HepG2 (cell line): ENCODE data around the gene RNF11. TPM values are rescaled to one million over a fixed set of nuclear protein-coding genes. Genes with fewer than 3 reads are reported as not detected.
A peak's percentile ranks its signal among the peaks of the same experiment; 100 is the strongest.

ENCODE experiments used
- BATF2 ChIP-seq: sonication (generic); formaldehyde crosslinking; IDR thresholded peaks from 2 replicates; pipeline ENCODE4 v1.8.0; 2022; ENCODE audit warnings: mild to moderate bottlenecking, missing genetic modification reagents, moderate library complexity
- EHMT2 ChIP-seq: fragments of 200-600 bp; sonication (generic); IDR thresholded peaks from 2 replicates; pipeline ENCODE4 v1.7.0; 2017; ENCODE audit warnings: antibody characterized with exemption, low read depth, low read length, borderline replicate concordance
- GFI1 ChIP-seq: sonication (generic); formaldehyde crosslinking; IDR thresholded peaks from 2 replicates; pipeline ENCODE4 v1.5.0; 2020; ENCODE audit warnings: missing genetic modification reagents, mild to moderate bottlenecking, borderline replicate concordance
- ISX ChIP-seq: sonication (generic); formaldehyde crosslinking; conservative IDR thresholded peaks from 2 replicates; pipeline ENCODE4 v1.5.0; 2020; ENCODE audit warnings: missing genetic modification reagents
- KLF9 ChIP-seq: IDR thresholded peaks from 2 replicates; pipeline ENCODE4 v1.6.1; 2016; ENCODE audit warnings: low read depth
- NBN ChIP-seq: fragments of 450-650 bp; conservative IDR thresholded peaks from 2 replicates; pipeline ENCODE4 v1.6.1; 2017
- RBFOX2 ChIP-seq: fragments of 200-400 bp; formaldehyde crosslinking; IDR thresholded peaks from 2 replicates; pipeline ENCODE4 v1.6.1; 2017; ENCODE audit warnings: low read depth, mild to moderate bottlenecking, low read length
- SALL2 ChIP-seq: sonication (generic); formaldehyde crosslinking; IDR thresholded peaks from 2 replicates; pipeline ENCODE4 v1.8.1; 2023; ENCODE audit warnings: mild to moderate bottlenecking, missing genetic modification reagents, inconsistent platforms
- STAT5B ChIP-seq: sonication (generic); formaldehyde crosslinking; IDR thresholded peaks from 2 replicates; pipeline ENCODE4 v1.4.0; 2020; ENCODE audit warnings: missing genetic modification reagents
- TBX2 ChIP-seq: sonication (generic); formaldehyde crosslinking; IDR thresholded peaks from 2 replicates; pipeline ENCODE4 v1.5.0; 2020; ENCODE audit warnings: missing genetic modification reagents, mild to moderate bottlenecking, borderline replicate concordance
- TOE1 ChIP-seq: sonication (generic); formaldehyde crosslinking; IDR thresholded peaks from 2 replicates; pipeline ENCODE4 v1.4.0; 2020; ENCODE audit warnings: mild to moderate bottlenecking, missing genetic modification reagents
- TOPORS ChIP-seq: sonication (generic); formaldehyde crosslinking; IDR thresholded peaks from 2 replicates; pipeline ENCODE4 v1.8.0; 2023; ENCODE audit warnings: mild to moderate bottlenecking, missing genetic modification reagents
- ZC3H13 ChIP-seq: sonication (generic); formaldehyde crosslinking; IDR thresholded peaks from 2 replicates; pipeline ENCODE4 v1.8.1; 2023; ENCODE audit warnings: mild to moderate bottlenecking, missing genetic modification reagents, moderate library complexity
- ZFP37 ChIP-seq: sonication (generic); formaldehyde crosslinking; IDR thresholded peaks from 2 replicates; pipeline ENCODE4 v1.4.0; 2020; ENCODE audit warnings: missing genetic modification reagents, borderline replicate concordance
- ZNF12 ChIP-seq: sonication (generic); formaldehyde crosslinking; IDR thresholded peaks from 2 replicates; pipeline ENCODE4 v1.5.0; 2020; ENCODE audit warnings: missing genetic modification reagents
- ZNF280B ChIP-seq: sonication (generic); formaldehyde crosslinking; IDR thresholded peaks from 2 replicates; pipeline ENCODE4 v1.5.0; 2020; ENCODE audit warnings: missing genetic modification reagents, mild to moderate bottlenecking, borderline replicate concordance
- ZNF44 ChIP-seq: sonication (generic); formaldehyde crosslinking; IDR thresholded peaks from 2 replicates; pipeline ENCODE4 v1.5.1; 2020; ENCODE audit warnings: mild to moderate bottlenecking, missing genetic modification reagents
- ZNF558 ChIP-seq: sonication (generic); formaldehyde crosslinking; IDR thresholded peaks from 2 replicates; pipeline ENCODE4 v1.9.0; 2022; ENCODE audit warnings: mild to moderate bottlenecking, missing genetic modification reagents, borderline replicate concordance
- ZNF629 ChIP-seq: sonication (generic); formaldehyde crosslinking; conservative IDR thresholded peaks from 2 replicates; pipeline ENCODE4 v1.5.0; 2020; ENCODE audit warnings: missing genetic modification reagents
- ZNF710 ChIP-seq: sonication (generic); formaldehyde crosslinking; IDR thresholded peaks from 2 replicates; pipeline ENCODE4 v1.5.0; 2020; ENCODE audit warnings: mild to moderate bottlenecking, missing genetic modification reagents, borderline replicate concordance
- polyA plus RNA-seq, 8 experiments: library from polyadenylated mRNA; depleted of rRNA in 3 of 8; stranded (reverse) in 7 of 8; unstranded in 1 of 8; fragments of >200 nt; fragmentation: Illumina TruSeq in 4 of 8; extraction: Trizol in 4 of 8; gene quantifications; 2 replicates each; pipeline versions ENCODE4 v1.2.1 to v1.2.3, GENCODE V29; 2011 to 2016; ENCODE audit warnings: low read depth in 4 of 8, missing spikeins in 1 of 8, mixed read lengths in 1 of 8; ENCODE audit not compliant: insufficient read depth in 1 of 8
- total RNA-seq, 5 experiments: library from RNA; depleted of rRNA; stranded (reverse); fragments of >200 nt; fragmentation: Illumina TruSeq; extraction: Trizol; gene quantifications; 2 replicates each; pipeline ENCODE4 v1.2.3, GENCODE V29; 2016; ENCODE audit warnings: low read depth in 1 of 5
- TF ChIP-seq, protein P1 (sequence below): sonication (generic); formaldehyde crosslinking; IDR thresholded peaks from 2 replicates; pipeline ENCODE4 v1.5.0; 2020; ENCODE audit warnings: mild to moderate bottlenecking, missing genetic modification reagents, borderline replicate concordance

RNF11 gene
- total and polyA plus RNA-seq, 2 of the 13 experiments (the other 11 are each of a cell fraction or from before 2014, with no cell fraction given), result 41.2 to 48.8 TPM

- TF ChIP-seq, protein P1, sequence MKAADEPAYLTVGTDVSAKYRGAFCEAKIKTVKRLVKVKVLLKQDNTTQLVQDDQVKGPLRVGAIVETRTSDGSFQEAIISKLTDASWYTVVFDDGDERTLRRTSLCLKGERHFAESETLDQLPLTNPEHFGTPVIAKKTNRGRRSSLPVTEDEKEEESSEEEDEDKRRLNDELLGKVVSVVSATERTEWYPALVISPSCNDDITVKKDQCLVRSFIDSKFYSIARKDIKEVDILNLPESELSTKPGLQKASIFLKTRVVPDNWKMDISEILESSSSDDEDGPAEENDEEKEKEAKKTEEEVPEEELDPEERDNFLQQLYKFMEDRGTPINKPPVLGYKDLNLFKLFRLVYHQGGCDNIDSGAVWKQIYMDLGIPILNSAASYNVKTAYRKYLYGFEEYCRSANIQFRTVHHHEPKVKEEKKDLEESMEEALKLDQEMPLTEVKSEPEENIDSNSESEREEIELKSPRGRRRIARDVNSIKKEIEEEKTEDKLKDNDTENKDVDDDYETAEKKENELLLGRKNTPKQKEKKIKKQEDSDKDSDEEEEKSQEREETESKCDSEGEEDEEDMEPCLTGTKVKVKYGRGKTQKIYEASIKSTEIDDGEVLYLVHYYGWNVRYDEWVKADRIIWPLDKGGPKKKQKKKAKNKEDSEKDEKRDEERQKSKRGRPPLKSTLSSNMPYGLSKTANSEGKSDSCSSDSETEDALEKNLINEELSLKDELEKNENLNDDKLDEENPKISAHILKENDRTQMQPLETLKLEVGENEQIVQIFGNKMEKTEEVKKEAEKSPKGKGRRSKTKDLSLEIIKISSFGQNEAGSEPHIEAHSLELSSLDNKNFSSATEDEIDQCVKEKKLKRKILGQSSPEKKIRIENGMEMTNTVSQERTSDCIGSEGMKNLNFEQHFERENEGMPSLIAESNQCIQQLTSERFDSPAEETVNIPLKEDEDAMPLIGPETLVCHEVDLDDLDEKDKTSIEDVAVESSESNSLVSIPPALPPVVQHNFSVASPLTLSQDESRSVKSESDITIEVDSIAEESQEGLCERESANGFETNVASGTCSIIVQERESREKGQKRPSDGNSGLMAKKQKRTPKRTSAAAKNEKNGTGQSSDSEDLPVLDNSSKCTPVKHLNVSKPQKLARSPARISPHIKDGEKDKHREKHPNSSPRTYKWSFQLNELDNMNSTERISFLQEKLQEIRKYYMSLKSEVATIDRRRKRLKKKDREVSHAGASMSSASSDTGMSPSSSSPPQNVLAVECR (CRISPR knock-in tag), result peak; percentile 70; the same call in 1 of the 2 replicates
- TF ChIP-seq ISX (CRISPR knock-in tag), result no peak
- TF ChIP-seq TOE1, result no peak
- no peak for TF ChIP-seq BATF2 (CRISPR knock-in tag)
- no peak for TF ChIP-seq STAT5B (CRISPR knock-in tag)
- peak; percentile 71 for TF ChIP-seq ZNF710 (CRISPR knock-in tag)
- no peak for TF ChIP-seq ZNF280B (CRISPR knock-in tag)
- peak; percentile 93 for TF ChIP-seq RBFOX2
- TF ChIP-seq TBX2 (CRISPR knock-in tag), result no peak
- no peak for TF ChIP-seq ZFP37 (CRISPR knock-in tag)
- TF ChIP-seq TOPORS (CRISPR knock-in tag), result no peak
- no peak for TF ChIP-seq NBN
- no peak for TF ChIP-seq ZNF44
- no peak for TF ChIP-seq ZC3H13 (CRISPR knock-in tag)
- TF ChIP-seq ZNF12 (CRISPR knock-in tag), result no peak
- no peak for TF ChIP-seq SALL2 (CRISPR knock-in tag)
- TF ChIP-seq EHMT2, result no peak
- TF ChIP-seq KLF9 (CRISPR knock-in tag), result no peak
- no peak for TF ChIP-seq ZNF629 (CRISPR knock-in tag)
- no peak for TF ChIP-seq ZNF558
- TF ChIP-seq GFI1 (CRISPR knock-in tag), result 0 out of 2 replicates have a peak, but pooled peaks have one; percentile 55
These were observed at the start of gene RNF11 (continued) for GRCh38 chr1:51235673-51236530.
